K562 (cell line): ENCODE results near the gene TMEM217. TPM values are rescaled to one million over a fixed set of nuclear protein-coding genes. Genes with fewer than 3 reads are reported as not detected.

Experiments
- CBX2 ChIP-seq: fragments of 200-600 bp; sonication (generic); IDR thresholded peaks from one replicate; pipeline ENCODE4 v1.6.1; 2012; ENCODE audit warnings: mild to moderate bottlenecking, low read length, inconsistent platforms; ENCODE audit not compliant: insufficient read depth, poor library complexity, severe bottlenecking
- GTF2B ChIP-seq: IDR thresholded peaks from 2 replicates; pipeline ENCODE4 v1.6.1; 2011; ENCODE audit not compliant: insufficient read length; ENCODE audit errors: extremely low read depth
- HSF4 ChIP-seq: fragments of 250-450 bp; sonication (Bioruptor Pico); IDR thresholded peaks from 2 replicates; pipeline ENCODE4 v2.1.2; 2022; ENCODE audit warnings: mild to moderate bottlenecking, moderate library complexity, borderline replicate concordance
- KAT2B ChIP-seq: IDR thresholded peaks from one replicate; pipeline ENCODE4 v1.6.1; 2012; ENCODE audit warnings: low read depth, mild to moderate bottlenecking, control low read depth, inconsistent platforms, low read length, moderate library complexity
- KLF6 ChIP-seq: fragments of 250-450 bp; sonication (Bioruptor Pico); IDR thresholded peaks from 2 replicates; pipeline ENCODE4 v1.4.0; 2020; ENCODE audit warnings: mild to moderate bottlenecking, moderate library complexity, borderline replicate concordance
- MBD2 ChIP-seq: sonication (generic); IDR thresholded peaks from 2 replicates; pipeline ENCODE4 v1.6.1; 2016; ENCODE audit warnings: low read depth, borderline replicate concordance
- MTA1 ChIP-seq: fragments of 450-650 bp; IDR thresholded peaks from 2 replicates; pipeline ENCODE4 v1.6.1; 2017; ENCODE audit warnings: borderline replicate concordance
- NONO ChIP-seq, 2 experiments: fragments of 200-400 bp in 1 of 2; fragments of 450-650 bp in 1 of 2; formaldehyde crosslinking in 1 of 2; IDR thresholded peaks; 2 replicates each; pipeline ENCODE4 v1.6.1; 2017; ENCODE audit warnings: low read depth in 2 of 2, mild to moderate bottlenecking in 2 of 2, moderate library complexity in 2 of 2, low read length in 1 of 2
- NR2F6 ChIP-seq: fragments of 450-650 bp; formaldehyde crosslinking; IDR thresholded peaks from 2 replicates; pipeline ENCODE4 v1.4.0; 2020; ENCODE audit warnings: mild to moderate bottlenecking
- PRDM10 ChIP-seq: fragments of 450-650 bp; IDR thresholded peaks from 2 replicates; pipeline ENCODE4 v1.6.1; 2018; ENCODE audit not compliant: partially characterized antibody
- PTBP1 ChIP-seq: fragments of 200-400 bp; formaldehyde crosslinking; IDR thresholded peaks from 2 replicates; pipeline ENCODE4 v1.6.1; 2017; ENCODE audit warnings: low read depth, low read length
- SAFB2 ChIP-seq: fragments of 200-400 bp; formaldehyde crosslinking; IDR thresholded peaks from 2 replicates; pipeline ENCODE4 v1.6.1; 2018; ENCODE audit warnings: borderline replicate concordance, low read length, low read depth, moderate library complexity; ENCODE audit not compliant: severe bottlenecking
- SAP30 ChIP-seq: fragments of 200-600 bp; sonication (generic); IDR thresholded peaks from 2 replicates; pipeline ENCODE4 v1.6.1; 2012; ENCODE audit warnings: borderline replicate concordance, low read depth, mild to moderate bottlenecking, moderate library complexity, low read length, control low read depth, inconsistent platforms; ENCODE audit not compliant: insufficient read depth, poor library complexity, severe bottlenecking
- SRSF1 ChIP-seq: fragments of 200-400 bp; formaldehyde crosslinking; IDR thresholded peaks from 2 replicates; pipeline ENCODE4 v1.6.1; 2017; ENCODE audit warnings: mild to moderate bottlenecking, low read depth, low read length, moderate library complexity
- ZFP36 ChIP-seq: fragments of 150-350 bp; IDR thresholded peaks from 2 replicates; pipeline ENCODE4 v1.6.1; 2018; ENCODE audit warnings: low read length, low read depth; ENCODE audit not compliant: partially characterized antibody
- ZNF217 ChIP-seq: sonication (generic); formaldehyde crosslinking; IDR thresholded peaks from 2 replicates; pipeline ENCODE4 v1.8.0; 2022; ENCODE audit warnings: mild to moderate bottlenecking, missing genetic modification reagents
- ZNF3 ChIP-seq: fragments of 250-450 bp; sonication (Bioruptor Pico); IDR thresholded peaks from 2 replicates; pipeline ENCODE4 v1.5.0; 2021; ENCODE audit warnings: mild to moderate bottlenecking, moderate library complexity
- ZNF436 ChIP-seq: fragments of 250-450, 450-650 bp; sonication (Bioruptor Pico); formaldehyde crosslinking; IDR thresholded peaks from 2 replicates; pipeline ENCODE4 v1.7.0; 2020; ENCODE audit warnings: mild to moderate bottlenecking
- ZNF586 ChIP-seq: fragments of 450-650 bp; formaldehyde crosslinking; conservative IDR thresholded peaks from 2 replicates; pipeline ENCODE4 v1.4.0; 2020; ENCODE audit warnings: mild to moderate bottlenecking, moderate library complexity
- ZNF639 ChIP-seq, 2 experiments: fragments of 200-800 bp in 1 of 2; sonication (Bioruptor generic) in 1 of 2; sonication (generic) in 1 of 2; formaldehyde crosslinking in 1 of 2; IDR thresholded peaks in 1 of 2; conservative IDR thresholded peaks in 1 of 2; 2 replicates each; pipeline versions ENCODE4 v1.5.0 to v1.6.1; 2016 to 2020; ENCODE audit warnings: missing compliant biosample characterization in 1 of 2, missing genetic modification characterization in 1 of 2, missing genetic modification reagents in 1 of 2
- ZNF785 ChIP-seq: fragments of 250-450 bp; sonication (Bioruptor Pico); IDR thresholded peaks from 2 replicates; pipeline ENCODE4 v1.4.0; 2020; ENCODE audit warnings: mild to moderate bottlenecking
- polyA plus RNA-seq, 8 experiments: library from polyadenylated mRNA; depleted of rRNA in 4 of 8; stranded (reverse) in 5 of 8; unstranded in 3 of 8; fragments of >200 nt; fragmentation: Nextera tagmentation in 2 of 8; fragmentation: Illumina TruSeq in 1 of 8; extraction: Ambion mirVana in 2 of 8; extraction: Trizol in 1 of 8; gene quantifications; 2 replicates each; pipeline versions ENCODE4 v1.2.1 to v1.2.3, GENCODE V29; 2011 to 2014; ENCODE audit warnings: inconsistent platforms in 1 of 8, missing spikeins in 1 of 8
- total RNA-seq, 7 experiments: library from RNA; depleted of rRNA in 6 of 7; stranded (reverse); fragments of >200 nt in 6 of 7; fragmentation: Illumina TruSeq in 2 of 7; extraction: Trizol in 2 of 7; gene quantifications; 2 replicates each; pipeline versions ENCODE4 v1.2.1 to v1.2.3, GENCODE V29; 2011 to 2021; ENCODE audit warnings: low replicate concordance in 1 of 7

Gene TMEM217
- total and polyA plus RNA-seq, 9 of the 15 experiments (the other 6 are each of a cell fraction or from before 2014, with no cell fraction given) = 1.3 to 8.0 (median 1.9) TPM

- TF ChIP-seq MBD2 (peak; percentile 90; the same call in 1 of the 2 replicates), ZNF436 (CRISPR knock-in tag) (no peak), KAT2B (no peak), ZNF586 (CRISPR knock-in tag) (no peak), SRSF1 (no peak), PTBP1 (no peak), ZNF3 (CRISPR knock-in tag) (no peak), PRDM10 (no peak), ZFP36 (no peak), HSF4 (peak; percentile 20; the same call in 1 of the 2 replicates), ZNF785 (CRISPR knock-in tag) (no peak), NR2F6 (CRISPR knock-in tag) (no peak), ZNF217 (CRISPR knock-in tag) (no peak), SAFB2 (no peak), ZNF639 (CRISPR knock-in tag; conservative IDR thresholded peaks at IDR 0.05 in 1 of 2, IDR thresholded peaks at IDR 0.05 in 1 of 2) (peak in 1 of 2 experiments; percentile 85; a peak in 2 of 4 replicates), NONO (IDR thresholded peaks at IDR 0.05; ENCODE audit: low read depth in 2 of 2, low read length in 1 of 2) (no peak), KLF6 (CRISPR knock-in tag) (peak; percentile 53; the same call in 1 of the 2 replicates), MTA1 (no peak), GTF2B (no peak), SAP30 (peak; percentile 64), CBX2 (no peak)
Measured at GRCh38 chr6:37169496-37170272, 88.3 kb downstream of the TMEM217 start, which contains the start of gene PIM1 (continued).
